HG02763 (cell line): Measurements from ENCODE around the gene CCNL2.
A peak's percentile ranks its signal among the peaks of the same experiment; 100 is the strongest.
"Not testable (repeated sequence)": the region's sequence is repeated elsewhere in the genome, so short reads cannot be mapped to it uniquely, and the experiment has no call there.

Experiments
- ATAC-seq: cut with Tn5 transposase; IDR thresholded peaks from one replicate; pipeline ENCODE4 v1.9.1; 2021; ENCODE audit warnings: mild to moderate bottlenecking, moderate library complexity; ENCODE audit not compliant: unreplicated experiment

The CCNL2 gene

GRCh38 chr1:1399187-1399871, at the start of gene CCNL2:
TSS of gene CCNL2 (minus strand) at chr1:1399335. CDS start at chr1:1399306, 29 bp downstream.
- peak; percentile 90 for ATAC-seq

DNA sequence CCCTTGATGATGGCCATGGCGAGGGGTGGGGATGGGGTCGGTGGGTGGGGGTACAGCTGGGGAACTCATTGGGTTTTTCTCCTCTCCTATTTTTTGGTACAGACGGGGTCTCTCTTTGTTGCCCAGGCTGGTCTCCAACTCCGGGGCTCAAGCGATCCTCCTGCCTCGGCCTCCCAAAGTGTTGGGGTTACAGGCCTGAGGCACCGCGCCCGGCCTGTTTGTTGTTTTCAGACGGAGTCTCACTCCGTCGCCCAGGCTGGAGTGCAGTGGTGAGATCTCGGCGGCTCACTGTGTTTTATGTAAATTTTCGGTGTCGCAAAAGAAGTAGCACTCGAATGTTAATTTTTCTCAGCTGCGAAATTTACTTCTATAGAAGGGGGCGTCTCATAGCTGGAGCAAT, 47.5 kb upstream of the CCNL2 start:
- not testable (repeated sequence) for ATAC-seq

DNA sequence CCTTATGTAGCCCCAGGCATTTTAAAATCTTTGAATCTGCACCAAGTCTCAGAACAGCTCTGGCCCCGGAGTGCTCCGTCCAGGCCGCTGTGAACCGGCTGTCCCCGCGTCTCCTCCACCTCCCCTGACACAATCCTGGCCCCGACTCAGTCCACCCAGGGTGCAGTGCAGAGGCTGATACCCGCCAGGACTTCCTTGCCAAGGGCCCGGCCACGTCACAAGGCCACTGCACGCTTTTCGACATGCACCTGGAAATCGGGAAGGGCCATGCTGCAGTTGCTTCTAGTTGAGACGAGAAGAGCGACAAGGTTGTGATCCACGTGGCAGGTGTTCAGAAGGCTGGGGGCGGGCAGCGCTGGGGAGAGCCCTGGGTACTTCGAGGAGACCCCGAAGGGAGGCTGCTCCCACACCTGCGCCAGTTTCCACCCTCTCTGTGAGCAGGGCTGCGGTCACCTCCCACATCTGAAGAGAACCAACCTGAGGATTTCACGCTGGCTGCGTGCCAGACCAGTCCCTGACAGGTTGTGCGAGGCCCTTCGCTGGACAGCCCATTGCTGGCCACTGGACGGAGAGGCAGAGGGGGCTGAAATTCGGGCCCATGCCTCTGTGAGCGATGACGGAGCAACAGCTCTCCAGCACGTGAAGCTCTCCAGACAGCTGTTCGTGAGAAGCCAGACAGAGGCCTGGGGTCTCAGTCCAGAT, 43.1 kb upstream of the CCNL2 start:
- ATAC-seq: no peak

DNA sequence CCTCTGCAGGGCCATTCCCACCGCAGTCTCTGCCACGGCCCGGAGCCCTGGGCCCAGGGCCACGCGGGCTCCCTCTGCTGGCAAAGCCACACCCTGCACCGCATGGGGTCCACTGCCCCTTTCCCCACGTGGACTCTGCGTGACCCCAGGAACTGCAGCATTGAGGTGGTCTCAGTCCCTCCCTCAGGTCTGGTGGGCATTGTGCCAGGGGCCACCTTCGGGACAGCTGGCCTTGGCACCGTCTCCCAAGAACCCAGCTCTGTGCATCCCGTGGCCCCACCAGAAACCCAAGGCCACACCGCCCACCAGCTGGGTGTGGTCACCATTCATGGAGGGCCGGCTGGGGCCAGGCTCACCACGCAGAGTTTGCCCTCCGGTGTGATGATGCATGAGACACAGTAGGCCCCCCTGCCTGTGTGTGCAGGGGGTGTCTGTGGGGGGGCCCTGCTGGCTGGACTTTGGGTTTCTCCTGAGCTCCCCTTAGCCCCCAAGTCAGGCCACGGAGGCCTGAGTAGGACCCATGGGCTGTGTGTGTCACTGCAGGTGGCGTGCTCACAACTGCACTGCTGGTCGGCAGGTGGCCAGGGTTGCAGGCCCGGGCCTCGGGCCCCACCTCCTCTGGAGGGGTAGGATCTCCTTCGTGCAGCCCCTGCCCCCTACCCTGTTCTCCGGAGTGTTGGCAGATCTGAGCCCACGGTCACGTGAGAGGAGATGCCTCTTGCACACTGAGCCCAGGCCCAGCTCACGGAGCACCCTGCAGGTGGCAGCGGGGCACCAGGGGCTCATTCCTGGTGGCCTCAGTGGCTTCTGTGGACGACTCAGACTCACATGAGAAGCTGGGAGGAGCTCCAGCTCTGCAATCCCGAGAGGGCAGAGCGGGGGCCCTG, 42.1 kb upstream of the CCNL2 start:
- ATAC-seq: no peak

- no peak for ATAC-seq
These were observed 41.3 kb upstream of the CCNL2 start for GRCh38 chr1:1440262-1441001.

DNA sequence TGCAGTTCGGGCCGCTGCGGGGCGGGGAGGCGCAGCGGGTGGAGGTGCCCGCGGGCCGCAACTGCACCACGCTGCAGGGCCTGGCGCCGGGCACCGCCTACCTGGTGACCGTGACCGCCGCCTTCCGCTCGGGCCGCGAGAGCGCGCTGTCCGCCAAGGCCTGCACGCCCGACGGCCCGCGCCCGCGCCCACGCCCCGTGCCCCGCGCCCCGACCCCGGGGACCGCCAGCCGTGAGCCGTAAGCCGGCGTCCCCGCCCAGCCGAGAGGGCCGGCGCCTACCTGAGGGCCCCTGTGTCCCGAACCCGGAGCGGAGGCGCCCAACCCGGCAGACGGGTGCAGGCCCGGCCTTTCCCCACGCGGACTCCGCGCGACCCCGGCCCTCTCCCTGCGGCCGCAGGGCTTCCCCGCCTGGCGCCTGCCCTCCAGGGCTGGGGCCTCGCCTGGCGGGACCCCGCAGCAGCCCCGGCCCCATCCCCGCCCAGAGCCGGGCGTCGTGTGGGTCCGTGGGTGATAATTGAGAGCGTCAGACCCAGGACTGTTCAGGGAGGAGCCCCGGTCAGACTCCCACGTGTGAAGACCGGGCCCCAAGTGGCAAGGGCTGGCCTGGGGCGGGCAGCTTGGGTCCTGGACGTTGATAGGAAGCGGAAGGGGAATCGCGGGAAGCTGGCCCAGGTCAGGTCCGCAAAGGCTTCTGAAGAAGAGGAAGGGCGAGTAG, 40.6 kb upstream of the CCNL2 start:
- ATAC-seq: no peak

DNA sequence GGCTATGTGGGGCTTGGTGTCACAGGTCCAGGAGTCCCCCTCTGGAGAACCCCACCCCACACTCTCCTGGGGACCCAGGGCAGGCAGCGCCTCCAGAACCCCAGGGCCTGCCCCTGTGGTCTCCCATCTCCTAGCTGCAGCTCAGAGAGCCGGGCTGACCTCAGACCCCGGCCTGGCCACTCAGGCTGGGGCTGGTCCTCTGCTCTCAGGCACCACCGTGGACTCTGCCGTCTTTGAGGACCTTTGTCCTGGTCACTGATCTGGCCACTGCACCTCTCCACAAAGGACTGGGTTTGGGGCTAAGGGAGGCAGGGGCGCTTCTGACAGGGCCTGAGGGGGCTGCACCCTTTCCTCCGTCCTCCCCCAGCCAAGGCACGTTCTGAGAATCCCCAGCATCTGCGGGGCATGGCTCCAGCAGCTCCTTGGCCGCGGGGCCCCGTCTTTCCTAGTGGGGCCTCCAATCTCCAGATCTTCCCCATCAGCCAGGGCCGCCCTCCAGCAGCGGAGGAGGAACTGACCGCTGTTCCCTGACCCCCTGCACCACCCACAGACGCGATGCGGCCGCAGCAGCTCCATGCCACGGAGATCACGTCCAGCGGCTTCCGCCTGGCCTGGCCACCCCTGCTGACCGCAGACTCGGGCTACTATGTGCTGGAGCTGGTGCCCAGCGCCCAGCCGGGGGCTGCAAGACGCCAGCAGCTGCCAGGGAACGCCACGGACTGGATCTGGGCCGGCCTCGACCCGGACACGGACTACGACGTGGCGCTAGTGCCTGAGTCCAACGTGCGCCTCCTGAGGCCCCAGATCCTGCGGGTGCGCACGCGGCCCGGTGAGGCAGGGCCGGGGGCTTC, 39.6 kb upstream of the CCNL2 start:
- ATAC-seq: no peak

- no peak for ATAC-seq
These were observed 38.8 kb upstream of the CCNL2 start for GRCh38 chr1:1437904-1438376.

GRCh38 chr1:1437033-1437903, 38.1 kb upstream of the CCNL2 start:
- ATAC-seq: no peak

DNA sequence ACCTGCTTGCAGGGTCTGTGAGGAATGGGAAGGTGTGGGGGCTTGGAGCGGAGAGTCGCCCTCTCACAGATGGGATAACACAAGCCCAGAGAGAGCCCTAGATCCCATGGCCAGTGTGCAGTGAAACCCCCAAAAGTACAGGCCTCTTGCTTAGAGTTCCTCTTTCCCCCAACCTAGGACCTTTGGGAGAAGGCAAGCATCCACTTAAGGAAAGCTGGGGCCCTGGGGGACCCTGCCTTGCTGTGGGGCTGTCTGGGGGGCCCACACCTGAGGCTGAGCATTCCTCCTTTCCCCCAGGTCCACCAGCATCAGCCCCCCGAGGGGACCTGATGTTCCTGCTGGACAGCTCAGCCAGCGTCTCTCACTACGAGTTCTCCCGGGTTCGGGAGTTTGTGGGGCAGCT, 37.5 kb upstream of the CCNL2 start:
- ATAC-seq: no peak

GRCh38 chr1:1435911-1436629, 36.9 kb upstream of the CCNL2 start:
- ATAC-seq: no peak

- ATAC-seq: peak; percentile 38
These were observed 36.2 kb upstream of the CCNL2 start, which contains the start of gene VWA1 for GRCh38 chr1:1435106-1435903. TSS of gene VWA1 (plus strand) at chr1:1435690. CDS start at chr1:1435749, 59 bp downstream.

DNA sequence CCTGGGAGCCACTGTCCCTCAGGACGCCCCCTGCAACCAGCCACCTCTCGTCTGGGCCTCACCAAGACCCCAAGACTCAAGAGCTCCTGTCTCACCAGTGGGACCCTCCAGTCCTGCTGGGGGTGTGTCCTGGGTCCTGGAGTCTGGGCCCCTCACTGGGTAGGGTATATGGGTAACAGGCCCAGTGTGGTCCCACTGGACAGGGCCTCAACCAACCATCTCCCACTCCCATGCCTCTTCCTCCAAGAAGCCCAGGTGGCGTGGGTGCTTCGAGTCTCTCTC, 35.6 kb upstream of the CCNL2 start:
- ATAC-seq: no peak

DNA sequence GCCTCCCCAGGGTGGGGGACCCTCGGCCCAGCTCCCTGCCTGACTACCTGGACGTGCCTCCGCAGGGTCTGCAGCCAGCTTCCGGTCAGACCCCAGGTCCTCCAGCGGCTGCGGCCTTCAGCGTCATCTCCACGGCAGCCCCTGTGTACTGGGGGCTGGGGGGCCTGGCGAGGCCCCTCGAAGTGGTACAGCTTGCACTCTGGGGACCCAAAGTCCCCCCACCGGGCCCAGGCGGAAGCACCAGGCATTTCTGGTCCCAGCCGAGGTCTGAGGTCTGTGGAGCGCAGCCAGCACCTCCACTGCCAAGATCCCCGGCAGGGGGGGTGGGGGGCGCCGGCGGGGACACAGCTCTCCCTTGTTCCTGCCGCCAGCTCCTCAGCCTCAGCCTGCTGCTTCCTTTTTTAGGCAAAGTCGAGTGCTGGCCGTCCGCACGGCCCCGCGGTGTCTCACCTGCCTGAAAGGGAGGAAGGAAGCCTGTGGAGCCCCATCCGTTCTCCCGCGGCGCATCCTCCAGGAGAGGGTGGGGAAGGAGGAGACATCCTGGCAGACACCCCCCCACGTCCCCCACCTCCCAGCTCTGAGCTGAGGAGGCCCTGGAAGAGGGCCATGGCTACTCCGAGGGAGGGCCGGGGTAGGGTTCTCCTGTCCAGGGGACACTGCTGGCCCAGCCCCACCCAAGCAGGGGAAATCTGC, 35.1 kb upstream of the CCNL2 start:
- no peak for ATAC-seq

- no peak for ATAC-seq
These were observed 34.6 kb upstream of the CCNL2 start for GRCh38 chr1:1433804-1434130.
